K562 (cell line): ENCODE measurements around the gene ZNF358. TPM values are rescaled to one million over a fixed set of nuclear protein-coding genes. Genes with fewer than 3 reads are reported as not detected.

Experiments
- ATAC-seq: fragments of 200-7000 bp; cut with Tn5 transposase; 3 replicates; pipeline ENCODE4 v1.9.1; 2020; ENCODE audit warnings: moderate library complexity
- BruUV-seq: library from RNA; stranded (reverse); fragments of 400-500 nt; replicated peaks from 2 replicates; lab custom pipeline; 2021; lab: Mats Ljungman, UMichigan
- CTCF ChIA-PET: fragments of 300-600 bp; formaldehyde crosslinking; extraction: SDS; loops from one replicate; lab custom pipeline; 2021; ENCODE audit warnings: low intra/inter-chr PET ratio; lab: Yijun Ruan, JAX
- POLR2A ChIA-PET: fragments of 300-600, 350-650 bp; sonication (Branson Sonifier 250); formaldehyde crosslinking; extraction: SDS; loops from one replicate; lab custom pipeline; 2021; ENCODE audit warnings: antibody characterized with exemption, inconsistent platforms; lab: Yijun Ruan, JAX
- DNase-seq, 4 experiments: peaks; one replicate each; pipeline versions ENCODE4 v3.0.0 to v3.0.0-alpha.2; 2011 to 2018; ENCODE audit warnings: low spot score in 3 of 4, mixed read lengths in 3 of 4; ENCODE audit errors: extremely low read depth in 1 of 4
- FAIRE-seq: peaks from 2 replicates; lab custom pipeline; 2011; peaks lifted over from hg19 to GRCh38; lab: Jason Lieb, UNC
- H2AFZ ChIP-seq: 2 replicates; pipeline ENCODE4 v1.6.0; 2011; ENCODE audit warnings: low read depth, low read length, control low read depth, inconsistent platforms
- H3K27ac ChIP-seq: fragments of 200-600 bp; 3 replicates; pipeline ENCODE4 v1.8.0; 2011; ENCODE audit warnings: low read depth, mild to moderate bottlenecking, control low read depth, inconsistent platforms, low read length, moderate library complexity, mixed read lengths; ENCODE audit errors: extremely low read depth
- H3K27me3 ChIP-seq, 2 experiments: fragments of 300-600 bp in 1 of 2; 2 replicates in 1 of 2; 3 replicates in 1 of 2; pipeline versions ENCODE4 v1.6.0 to v1.8.0; 2011; ENCODE audit warnings: inconsistent platforms in 2 of 2, low read length in 2 of 2, mild to moderate bottlenecking in 1 of 2, mixed read lengths in 1 of 2, moderate library complexity in 1 of 2; ENCODE audit not compliant: control insufficient read depth in 2 of 2, insufficient read depth in 2 of 2
- H3K36me3 ChIP-seq: fragments of 300-600 bp; 3 replicates; pipeline ENCODE4 v1.8.0; 2011; ENCODE audit warnings: mild to moderate bottlenecking, low read length, inconsistent platforms; ENCODE audit not compliant: control insufficient read depth, insufficient read depth
- H3K4me1 ChIP-seq, 2 experiments: fragments of 200-600 bp in 1 of 2; replicated peaks in 1 of 2; 2 replicates in 1 of 2; 3 replicates in 1 of 2; pipeline versions ENCODE4 v1.5.1 to v1.8.0; 2011; ENCODE audit warnings: inconsistent platforms in 2 of 2, low read length in 2 of 2, mild to moderate bottlenecking in 1 of 2, mixed read lengths in 1 of 2, moderate library complexity in 1 of 2; ENCODE audit not compliant: control insufficient read depth in 2 of 2, insufficient read depth in 2 of 2
- H3K4me2 ChIP-seq: 2 replicates; pipeline ENCODE4 v1.6.1; 2011; ENCODE audit warnings: low read length, control low read depth, inconsistent platforms, mixed read lengths; ENCODE audit not compliant: insufficient read depth
- H3K4me3 ChIP-seq: fragments of 200-600 bp; sonication (generic), shearing (Covaris generic); 2 replicates; pipeline ENCODE4 v1.5.1; 2016; ENCODE audit warnings: control low read depth, inconsistent platforms
- H3K79me2 ChIP-seq: fragments of 200-600 bp; 3 replicates; pipeline ENCODE4 v1.8.0; 2011; ENCODE audit warnings: low read length, inconsistent platforms; ENCODE audit not compliant: control insufficient read depth, insufficient read depth
- H3K9ac ChIP-seq, 2 experiments: 2 replicates each; pipeline versions ENCODE4 v1.6.0 to v1.6.1; 2011; ENCODE audit warnings: low read depth in 2 of 2, low read length in 2 of 2, control low read depth in 1 of 2, inconsistent platforms in 1 of 2, mild to moderate bottlenecking in 1 of 2, mixed read lengths in 1 of 2; ENCODE audit not compliant: insufficient read depth in 1 of 2
- H3K9me1 ChIP-seq: one replicate; pipeline ENCODE4 v1.6.0; 2011; ENCODE audit warnings: inconsistent platforms, mild to moderate bottlenecking, low read length, moderate library complexity; ENCODE audit not compliant: control insufficient read depth, insufficient read depth
- H3K9me3 ChIP-seq: replicated peaks from 2 replicates; pipeline ENCODE4 v1.5.1; 2011; ENCODE audit warnings: low read depth, low read length, inconsistent platforms; ENCODE audit not compliant: control insufficient read depth, insufficient read depth
- H4K20me1 ChIP-seq: replicated peaks from 2 replicates; pipeline ENCODE4 v1.6.1; 2011; ENCODE audit warnings: low read length, inconsistent platforms, mixed read lengths; ENCODE audit not compliant: control insufficient read depth, insufficient read depth
- BRF1 ChIP-seq: IDR thresholded peaks from 3 replicates; pipeline ENCODE4 v1.6.1; 2011; ENCODE audit warnings: borderline replicate concordance, mild to moderate bottlenecking; ENCODE audit not compliant: insufficient read length; ENCODE audit errors: extremely low read depth
- ETV6 ChIP-seq, 3 experiments: fragments of 150-350 bp in 1 of 3; sonication (generic) in 1 of 3; formaldehyde crosslinking in 1 of 3; IDR thresholded peaks; 2 replicates each; pipeline versions ENCODE4 v1.6.1 to v1.8.0; 2014 to 2022; ENCODE audit warnings: borderline replicate concordance in 2 of 3, low read depth in 2 of 3, antibody characterized with exemption in 1 of 3, low read length in 1 of 3, mild to moderate bottlenecking in 1 of 3, missing genetic modification reagents in 1 of 3
- POLR2G ChIP-seq: fragments of 200-400 bp; formaldehyde crosslinking; IDR thresholded peaks from 2 replicates; pipeline ENCODE4 v1.6.1; 2017; ENCODE audit warnings: low read depth, mild to moderate bottlenecking, antibody characterized with exemption, low read length, moderate library complexity
- RBM34 ChIP-seq: fragments of 200-400 bp; formaldehyde crosslinking; IDR thresholded peaks from 2 replicates; pipeline ENCODE4 v1.6.1; 2018; ENCODE audit warnings: low read length, borderline replicate concordance; ENCODE audit not compliant: insufficient read depth
- ZNF668 ChIP-seq: fragments of 250-450 bp; sonication (Bioruptor Pico); IDR thresholded peaks from 2 replicates; pipeline ENCODE4 v1.8.0; 2022; ENCODE audit warnings: mild to moderate bottlenecking, inconsistent platforms
- WGBS: fragments of 100-300 bp; shearing (Covaris generic); methylation state at CpG from one replicate; pipeline ENCODE4 v1.1.6; 2016; ENCODE audit warnings: low coverage, mixed read lengths; ENCODE audit not compliant: insufficient coverage; ENCODE audit errors: missing lambda C conversion rate; 5-methylcytosine and 5-hydroxymethylcytosine counted together
- in situ Hi-C: fragments of 300-500 bp; cut with MboI; formaldehyde crosslinking; loops from 4 replicates; pipeline ENCODE4 v1.15.0; 2018; ENCODE audit warnings: inconsistent platforms, mixed read lengths
- intact Hi-C: fragments of 100-400 bp; cut with micrococcal nuclease; formaldehyde crosslinking; loops from 2 replicates; pipeline ENCODE4 v1.14.2; 2022
- polyA plus RNA-seq, 8 experiments: library from polyadenylated mRNA; depleted of rRNA in 4 of 8; stranded (reverse) in 5 of 8; unstranded in 3 of 8; fragments of >200 nt; fragmentation: Nextera tagmentation in 2 of 8; fragmentation: Illumina TruSeq in 1 of 8; extraction: Ambion mirVana in 2 of 8; extraction: Trizol in 1 of 8; gene quantifications; 2 replicates each; pipeline versions ENCODE4 v1.2.1 to v1.2.3, GENCODE V29; 2011 to 2014; ENCODE audit warnings: inconsistent platforms in 1 of 8, missing spikeins in 1 of 8
- total RNA-seq, 7 experiments: library from RNA; depleted of rRNA in 6 of 7; stranded (reverse); fragments of >200 nt in 6 of 7; fragmentation: Illumina TruSeq in 2 of 7; extraction: Trizol in 2 of 7; gene quantifications; 2 replicates each; pipeline versions ENCODE4 v1.2.1 to v1.2.3, GENCODE V29; 2011 to 2021; ENCODE audit warnings: low replicate concordance in 1 of 7

Gene ZNF358
- total and polyA plus RNA-seq, 9 of the 15 experiments (the other 6 are each of a cell fraction or from before 2014, with no cell fraction given) = 0.04 to 17.2 (median 4.9) TPM

GRCh38 chr19:7470540-7471305, 45.2 kb upstream of the ZNF358 start:
- POLR2A ChIA-PET = interaction anchor here (0.6 kb wide), 1 partner anchor 64 kb away, joined by 3 read pairs; no protein-coding TSS in a partner anchor

More at GRCh38 chr19:7470540-7471305, 45.2 kb upstream of the ZNF358 start:
- H3K79me2 ChIP-seq = no peaks in the 10 kb centered on the region
- in situ Hi-C loops = no loop called here
- 82% methylated on average over 28 of the region's 31 CpGs for WGBS
- no TSS peak for BruUV-seq
- H3K27me3 ChIP-seq = no peaks in the 10 kb centered on the region
- peaks cover 3% of the 10 kb centered on the region for H3K9me1 ChIP-seq
- 0 out of 3 replicates have a peak, but pooled peaks cover 2% of the 10 kb centered on the region for H3K36me3 ChIP-seq
- 0 out of 4 replicates have a peak overlapping the region, but pooled peaks of 1 of the 2 experiments have one; percentile 9 for H3K9ac ChIP-seq
- H2AFZ ChIP-seq = no peak overlapping the region
- H3K4me3 ChIP-seq = no peak overlapping the region
- intact Hi-C loops = no loop called here
- FAIRE-seq (no peak), DNase-seq (no peak), ATAC-seq (no peak)
- H3K4me1 ChIP-seq = peaks cover 0 to 7% of the 10 kb centered on the region in 2 experiments; a peak in 1 of 5 replicates
- no peaks in the 10 kb centered on the region for H4K20me1 ChIP-seq
- TF ChIP-seq ETV6 (IDR thresholded peaks at IDR 0.05; ENCODE audit: borderline replicate concordance in 1 of 2, low read depth in 2 of 2, low read length in 1 of 2) (no peak), ETV6 (CRISPR knock-in tag; IDR thresholded peaks at IDR 0.05; ENCODE audit: borderline replicate concordance) (no peak), BRF1 (no peak), POLR2G (0 out of 2 replicates have a peak, but pooled peaks have one; percentile 10), RBM34 (no peak), ZNF668 (CRISPR knock-in tag) (no peak)
- CTCF ChIA-PET = no interaction called here
- no peaks in the 10 kb centered on the region for H3K9me3 ChIP-seq
- H3K27ac ChIP-seq = no peak overlapping the region
- H3K4me2 ChIP-seq = no peak overlapping the region
